DND-41 (cell line): ENCODE measurements around the gene CD34.
A peak's percentile ranks its signal among the peaks of the same experiment; 100 is the strongest.

Experiments used
- ATAC-seq: fragments of 200-7000 bp; cut with Tn5 transposase; 3 replicates; pipeline ENCODE4 v1.9.1; 2021; ENCODE audit warnings: low read depth; ENCODE audit not compliant: insufficient read depth
- DNase-seq: peaks from one replicate; pipeline ENCODE4 v3.0.0-alpha.2; 2020
- H2AFZ ChIP-seq: 2 replicates; pipeline ENCODE4 v1.6.0; 2012; ENCODE audit warnings: low read depth, low read length
- H3K27ac ChIP-seq: 2 replicates; pipeline ENCODE4 v1.5.1; 2012; ENCODE audit warnings: low read length, inconsistent platforms
- H3K27me3 ChIP-seq: fragments of 200-600 bp; sonication (generic); 2 replicates; pipeline ENCODE4 v1.6.0; 2012; ENCODE audit warnings: low read length, mild to moderate bottlenecking, inconsistent platforms; ENCODE audit not compliant: insufficient read depth, poor library complexity
- H3K36me3 ChIP-seq: 2 replicates; pipeline ENCODE4 v1.5.1; 2012; ENCODE audit warnings: low read length, inconsistent platforms; ENCODE audit not compliant: insufficient read depth
- H3K4me1 ChIP-seq: 2 replicates; pipeline ENCODE4 v1.5.1; 2012; ENCODE audit warnings: mild to moderate bottlenecking, low read length; ENCODE audit not compliant: insufficient read depth
- H3K4me2 ChIP-seq: 2 replicates; pipeline ENCODE4 v1.6.0; 2012; ENCODE audit warnings: mild to moderate bottlenecking, moderate library complexity, low read length, inconsistent platforms; ENCODE audit not compliant: insufficient read depth
- H3K4me3 ChIP-seq, 2 experiments: fragments of 200-600 bp in 1 of 2; shearing (Covaris generic) in 1 of 2; 2 replicates each; pipeline ENCODE4 v1.5.1; 2012 to 2016; ENCODE audit warnings: inconsistent platforms in 2 of 2, low read length in 2 of 2, mild to moderate bottlenecking in 2 of 2, low read depth in 1 of 2, moderate library complexity in 1 of 2
- H3K79me2 ChIP-seq: 2 replicates; pipeline ENCODE4 v1.6.0; 2012; ENCODE audit warnings: low read length, inconsistent platforms; ENCODE audit not compliant: insufficient read depth
- H3K9ac ChIP-seq: 2 replicates; pipeline ENCODE4 v1.6.0; 2012; ENCODE audit warnings: low read depth, mild to moderate bottlenecking, inconsistent platforms, low read length, moderate library complexity
- H3K9me3 ChIP-seq: 2 replicates; pipeline ENCODE4 v1.5.1; 2012; ENCODE audit warnings: low read length, moderate library complexity, mild to moderate bottlenecking, inconsistent platforms; ENCODE audit not compliant: insufficient read depth, severe bottlenecking
- H4K20me1 ChIP-seq: 2 replicates; pipeline ENCODE4 v1.6.0; 2012; ENCODE audit warnings: low read length; ENCODE audit not compliant: insufficient read depth
- CTCF ChIP-seq: IDR thresholded peaks from 2 replicates; pipeline ENCODE4 v1.5.1; 2012; ENCODE audit warnings: borderline replicate concordance, low read length, moderate library complexity, mild to moderate bottlenecking; ENCODE audit not compliant: poor library complexity, severe bottlenecking; ENCODE audit errors: extremely low read depth
- EZH2 ChIP-seq: IDR thresholded peaks from 3 replicates; pipeline ENCODE4 v1.6.1; 2012; ENCODE audit warnings: borderline replicate concordance, low read depth, mild to moderate bottlenecking, moderate library complexity, low read length, inconsistent platforms; ENCODE audit not compliant: severe bottlenecking

The CD34 gene

GRCh38 chr1:207890136-207890738, 20.7 kb downstream of the CD34 start:
- no peaks in the 10 kb centered on the region for H3K79me2 ChIP-seq
- H3K27ac ChIP-seq, result no peak overlapping the region
- H3K27me3 ChIP-seq, result no peaks in the 10 kb centered on the region
- H3K36me3 ChIP-seq, result no peaks in the 10 kb centered on the region
- H4K20me1 ChIP-seq, result no peaks in the 10 kb centered on the region
- H3K9ac ChIP-seq, result no peak overlapping the region
- H3K4me1 ChIP-seq, result peaks cover 34% of the 10 kb centered on the region
- no peak for DNase-seq
- no peak overlapping the region for H2AFZ ChIP-seq
- no peak for ATAC-seq
- TF ChIP-seq CTCF (no peak), EZH2 (no peak)
- no peak overlapping the region for H3K4me3 ChIP-seq
- no peak overlapping the region for H3K4me2 ChIP-seq
- H3K9me3 ChIP-seq, result no peaks in the 10 kb centered on the region

- H3K4me2 ChIP-seq, result no peak overlapping the region
- no peak overlapping the region for H2AFZ ChIP-seq
- H3K9ac ChIP-seq, result no peak overlapping the region
These were observed 22.3 kb downstream of the CD34 start for GRCh38 chr1:207888652-207889051.

GRCh38 chr1:207887542-207888201, 23.3 kb downstream of the CD34 start:
- Histone ChIP-seq H4K20me1 (no peaks in the 10 kb centered on the region), H3K4me2 (peak overlapping the region; percentile 52), H3K36me3 (no peaks in the 10 kb centered on the region), H3K4me1 (peaks cover 59% of the 10 kb centered on the region), H3K4me3 (no peak overlapping the region), H2AFZ (peak overlapping the region; percentile 60), H3K79me2 (no peaks in the 10 kb centered on the region), H3K27me3 (no peaks in the 10 kb centered on the region), H3K9me3 (no peaks in the 10 kb centered on the region), H3K27ac (peak overlapping the region; percentile 89), H3K9ac (peak overlapping the region; percentile 38; the same call in 1 of the 2 replicates)
- no peak for TF ChIP-seq CTCF
- no peak for TF ChIP-seq EZH2
- peak; percentile 45 for ATAC-seq
- DNase-seq, result peak; percentile 58

More at GRCh38 chr1:207888652-207889051, 22.3 kb downstream of the CD34 start:
- Histone ChIP-seq H3K27ac (no peak overlapping the region), H4K20me1 (no peaks in the 10 kb centered on the region), H3K4me1 (peaks cover 49% of the 10 kb centered on the region), H3K27me3 (no peaks in the 10 kb centered on the region), H3K36me3 (no peaks in the 10 kb centered on the region), H3K79me2 (no peaks in the 10 kb centered on the region), H3K4me3 (no peak overlapping the region), H3K9me3 (no peaks in the 10 kb centered on the region)
- peak; percentile 16 for TF ChIP-seq CTCF
- TF ChIP-seq EZH2, result no peak
- no peak for DNase-seq
- ATAC-seq, result no peak
